ENCODE measurements around the gene USP15.
"Not testable (repeated sequence)": the region's sequence is repeated elsewhere in the genome, so short reads cannot be mapped to it uniquely, and the experiment has no call there.

USP15 gene

DNA sequence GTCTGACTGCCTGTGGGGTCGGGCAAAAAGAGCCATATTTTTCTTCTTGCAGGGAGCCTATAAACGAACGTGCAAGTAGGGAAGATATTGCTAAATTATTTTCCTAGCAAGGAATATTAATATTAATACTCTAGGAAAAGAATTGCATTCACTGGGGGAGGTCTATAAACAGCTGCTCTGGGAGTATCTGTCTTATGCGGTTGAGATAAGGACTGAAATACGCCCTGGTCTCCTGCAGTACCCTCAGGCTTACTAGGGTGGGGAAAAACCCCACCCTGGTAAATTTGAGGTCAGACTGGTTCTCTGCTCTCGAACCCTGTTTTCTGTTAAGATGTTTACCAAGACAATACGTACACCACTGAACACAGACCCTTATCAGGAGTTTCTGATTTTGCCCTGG is 203.0 kb downstream of the USP15 start:
- DNase-seq, result not testable (repeated sequence)
